GM10266 (cell line): Measurements from ENCODE around the gene TEX2.
"Not testable (repeated sequence)": the region's sequence is repeated elsewhere in the genome, so short reads cannot be mapped to it uniquely, and the experiment has no call there.

Experiments used
- DNase-seq: peaks from one replicate; pipeline ENCODE4 v3.0.0; 2012; ENCODE audit errors: extremely low spot score
- CTCF ChIP-seq: IDR thresholded peaks from 2 replicates; pipeline ENCODE4 v1.5.1; 2012; ENCODE audit warnings: mild to moderate bottlenecking, low read depth; ENCODE audit not compliant: control insufficient read depth, insufficient read depth; ENCODE audit errors: missing control alignments

Gene TEX2

GRCh38 chr17:64209983-64210382 is 53.1 kb downstream of the TEX2 start:
- DNase-seq: no peak
- TF ChIP-seq CTCF: no peak

DNA sequence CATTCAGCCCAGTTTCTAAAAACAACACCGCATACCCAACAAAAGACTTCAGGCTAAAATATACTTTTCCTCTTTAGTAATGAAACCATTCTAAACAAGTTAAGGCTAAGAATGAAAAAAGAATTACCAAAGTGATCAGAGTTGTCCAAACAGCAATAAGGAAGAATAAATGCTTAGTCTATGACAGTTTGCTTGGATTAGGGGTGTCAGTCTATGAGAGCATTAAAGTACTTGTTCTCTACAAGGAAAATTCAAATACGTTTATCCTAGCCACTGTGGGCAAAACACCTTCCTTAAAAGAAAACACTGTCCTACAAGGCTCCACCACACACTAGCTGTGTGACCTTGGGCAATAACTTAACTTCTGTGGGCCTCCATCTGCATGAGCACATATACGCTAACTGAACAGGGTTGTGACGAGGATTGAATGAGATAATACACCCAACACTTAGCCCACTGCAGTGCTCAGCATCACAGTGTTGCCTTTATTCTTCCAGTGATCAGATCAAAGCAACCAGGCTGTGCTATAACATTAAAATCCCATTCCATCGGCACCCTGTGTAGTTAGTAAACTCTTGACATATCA is 53.6 kb downstream of the TEX2 start:
- no peak for TF ChIP-seq CTCF
- no peak for DNase-seq

GRCh38 chr17:64208656-64209055 is 54.4 kb downstream of the TEX2 start:
- DNase-seq: not testable (repeated sequence)

DNA sequence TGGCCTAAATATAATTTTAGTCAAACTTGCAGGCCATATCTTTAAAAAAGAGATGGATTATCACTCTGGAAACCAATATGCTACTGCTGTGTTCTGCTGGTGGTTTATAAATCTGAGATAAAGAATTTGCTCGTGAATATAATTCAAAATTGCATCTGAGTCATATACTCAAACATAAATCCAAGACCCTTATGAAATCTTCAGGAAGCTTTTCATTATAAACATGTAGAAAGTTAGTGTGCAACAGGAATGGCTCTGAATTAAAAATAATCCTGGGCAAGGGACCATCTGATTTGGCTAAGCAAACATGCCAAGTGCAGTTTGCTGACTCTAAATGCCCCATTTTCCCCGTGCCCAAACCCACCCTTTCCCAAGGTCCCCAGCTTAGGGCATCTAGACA is 57.3 kb downstream of the TEX2 start:
- DNase-seq: no peak
- TF ChIP-seq CTCF: no peak

GRCh38 chr17:64203630-64204029 is 59.4 kb downstream of the TEX2 start:
- no peak for TF ChIP-seq CTCF
- DNase-seq: no peak

GRCh38 chr17:64202683-64203344 is 60.2 kb downstream of the TEX2 start:
- peak; percentile 11 for TF ChIP-seq CTCF
- no peak for DNase-seq

DNA sequence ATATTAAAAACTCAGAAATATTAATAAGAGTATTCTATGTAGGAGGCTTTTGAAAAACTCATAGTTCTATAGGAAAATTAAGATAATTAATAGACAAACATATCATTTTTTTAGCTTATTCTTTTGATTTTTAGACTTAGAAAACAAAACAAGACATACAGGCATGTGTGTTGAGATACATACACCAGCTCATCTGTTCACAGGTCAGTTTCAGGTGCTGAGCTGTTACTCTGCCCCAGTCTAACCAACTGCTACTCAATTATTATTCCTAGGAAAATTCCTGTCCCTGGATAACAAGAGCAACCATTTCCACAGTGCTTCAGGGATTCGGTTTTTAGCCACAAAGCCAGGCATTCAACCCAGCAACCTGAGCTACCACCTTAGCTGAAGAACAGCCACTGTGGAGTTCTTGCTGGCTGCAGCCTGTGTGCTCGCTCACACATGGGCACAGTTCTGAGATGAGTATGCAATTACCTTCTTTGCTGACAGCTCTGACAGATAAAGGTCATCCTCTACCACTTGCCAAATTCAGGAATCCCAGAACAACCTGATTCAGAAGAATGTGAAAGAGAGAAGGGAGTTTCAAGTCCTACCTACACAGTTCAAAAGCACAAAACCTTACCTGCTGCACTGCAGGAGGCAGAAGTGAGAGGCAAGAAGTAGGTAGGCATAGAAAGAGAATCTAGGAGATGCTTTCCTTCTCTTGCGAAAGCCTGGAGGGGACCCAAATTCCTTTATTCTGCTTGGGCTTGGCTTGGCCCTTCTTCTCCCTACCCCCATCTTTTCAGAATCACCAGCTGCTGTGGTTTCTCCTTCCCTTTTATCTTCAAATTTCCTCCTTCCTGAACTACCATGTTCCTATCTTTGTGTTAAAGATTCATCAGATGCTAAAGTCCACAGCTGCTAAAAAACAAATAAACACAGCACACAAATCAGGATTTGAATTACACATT is 62.7 kb downstream of the TEX2 start:
- TF ChIP-seq CTCF: no peak
- no peak for DNase-seq
